GM12875 (cell line): ENCODE measurements around the gene PSMA1.

Source experiments
- H3K4me3 ChIP-seq: one replicate; pipeline ENCODE4 v1.5.1; 2011; ENCODE audit warnings: low read depth, low read length, control low read depth
- CTCF ChIP-seq: IDR thresholded peaks from 2 replicates; pipeline ENCODE4 v1.5.1; 2011; ENCODE audit warnings: low read depth, mild to moderate bottlenecking, control low read depth, inconsistent platforms, low read length, moderate library complexity, borderline replicate concordance; ENCODE audit not compliant: insufficient read depth

The PSMA1 gene

DNA sequence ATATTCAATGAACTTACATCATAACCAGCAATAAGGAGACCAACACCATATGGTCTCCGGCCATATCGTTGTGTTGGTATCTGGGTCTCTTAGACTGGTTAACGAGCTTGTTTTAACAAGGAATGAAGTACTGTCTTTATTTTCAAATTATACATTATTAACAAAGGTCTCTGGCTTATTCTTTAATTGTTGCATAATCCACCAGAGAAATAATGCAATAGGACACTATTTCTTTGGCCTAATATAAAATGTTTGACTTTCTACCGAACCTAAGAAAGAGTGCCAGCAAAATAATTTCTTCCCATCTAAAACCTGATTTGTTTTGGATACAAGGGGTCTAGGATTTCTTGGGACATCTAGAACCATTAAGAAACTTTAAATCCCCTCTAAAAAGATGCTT lies 6.4 kb downstream of the PSMA1 start:
- no peak overlapping the region for H3K4me3 ChIP-seq
- no peak for TF ChIP-seq CTCF

DNA sequence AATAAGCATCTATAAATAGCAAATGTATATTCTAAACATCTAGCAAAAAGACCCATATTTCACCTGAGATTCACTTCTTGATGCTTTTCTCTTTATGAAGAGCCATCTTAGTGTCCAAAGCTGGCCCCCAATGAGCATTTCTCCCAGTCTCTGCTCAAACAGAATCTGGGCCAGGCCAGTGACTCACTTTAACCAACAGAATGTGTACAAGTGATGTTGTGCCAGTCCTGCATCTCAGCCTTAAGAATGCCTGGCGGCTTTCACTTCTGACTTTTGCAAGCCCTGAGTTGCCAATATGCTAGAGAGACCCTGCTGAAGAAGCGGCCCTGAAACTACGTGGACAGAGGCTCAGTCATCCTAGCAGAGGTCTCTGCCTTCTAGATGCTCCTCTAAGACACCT lies 13.7 kb downstream of the PSMA1 start:
- no peak for TF ChIP-seq CTCF
- no peak overlapping the region for H3K4me3 ChIP-seq

- no peak overlapping the region for H3K4me3 ChIP-seq
- TF ChIP-seq CTCF = no peak
Observed at GRCh38 chr11:14503023-14503422, 17.2 kb downstream of the PSMA1 start.

GRCh38 chr11:14502039-14502438 lies 18.1 kb downstream of the PSMA1 start:
- TF ChIP-seq CTCF = no peak
- no peak overlapping the region for H3K4me3 ChIP-seq

GRCh38 chr11:14500181-14500651 lies 20.0 kb downstream of the PSMA1 start:
- H3K4me3 ChIP-seq = peak overlapping the region; percentile 87
- no peak for TF ChIP-seq CTCF

- H3K4me3 ChIP-seq = peak within 1 kb of the TSS; percentile 87
Observed at GRCh38 chr11:14499560-14500180, 20.5 kb downstream of the PSMA1 start, which contains the start of gene COPB1. TSS of gene COPB1 (minus strand) at chr11:14499811. CDS start at chr11:14498928, 883 bp downstream.

More at GRCh38 chr11:14499560-14500180, 20.5 kb downstream of the PSMA1 start, which contains the start of gene COPB1:
- no peak for TF ChIP-seq CTCF
